K562 (cell line): ENCODE results near the gene PYGO2. TPM values are rescaled to one million over a fixed set of nuclear protein-coding genes. Genes with fewer than 3 reads are reported as not detected.

ENCODE experiments used
- ATAC-seq: fragments of 200-7000 bp; cut with Tn5 transposase; 3 replicates; pipeline ENCODE4 v1.9.1; 2020; ENCODE audit warnings: moderate library complexity
- BruUV-seq: library from RNA; stranded (reverse); fragments of 400-500 nt; replicated peaks from 2 replicates; lab custom pipeline; 2021; lab: Mats Ljungman, UMichigan
- CTCF ChIA-PET: fragments of 300-600 bp; formaldehyde crosslinking; extraction: SDS; loops from one replicate; lab custom pipeline; 2021; ENCODE audit warnings: low intra/inter-chr PET ratio; lab: Yijun Ruan, JAX
- POLR2A ChIA-PET: fragments of 300-600, 350-650 bp; sonication (Branson Sonifier 250); formaldehyde crosslinking; extraction: SDS; loops from one replicate; lab custom pipeline; 2021; ENCODE audit warnings: antibody characterized with exemption, inconsistent platforms; lab: Yijun Ruan, JAX
- DNase-seq, 4 experiments: peaks; one replicate each; pipeline versions ENCODE4 v3.0.0 to v3.0.0-alpha.2; 2011 to 2018; ENCODE audit warnings: low spot score in 3 of 4, mixed read lengths in 3 of 4; ENCODE audit errors: extremely low read depth in 1 of 4
- FAIRE-seq: peaks from 2 replicates; lab custom pipeline; 2011; peaks lifted over from hg19 to GRCh38; lab: Jason Lieb, UNC
- H2AFZ ChIP-seq: 2 replicates; pipeline ENCODE4 v1.6.0; 2011; ENCODE audit warnings: low read depth, low read length, control low read depth, inconsistent platforms
- H3K27ac ChIP-seq: fragments of 200-600 bp; 3 replicates; pipeline ENCODE4 v1.8.0; 2011; ENCODE audit warnings: low read depth, mild to moderate bottlenecking, control low read depth, inconsistent platforms, low read length, moderate library complexity, mixed read lengths; ENCODE audit errors: extremely low read depth
- H3K27me3 ChIP-seq, 2 experiments: fragments of 300-600 bp in 1 of 2; 2 replicates in 1 of 2; 3 replicates in 1 of 2; pipeline versions ENCODE4 v1.6.0 to v1.8.0; 2011; ENCODE audit warnings: inconsistent platforms in 2 of 2, low read length in 2 of 2, mild to moderate bottlenecking in 1 of 2, mixed read lengths in 1 of 2, moderate library complexity in 1 of 2; ENCODE audit not compliant: control insufficient read depth in 2 of 2, insufficient read depth in 2 of 2
- H3K36me3 ChIP-seq: fragments of 300-600 bp; 3 replicates; pipeline ENCODE4 v1.8.0; 2011; ENCODE audit warnings: mild to moderate bottlenecking, low read length, inconsistent platforms; ENCODE audit not compliant: control insufficient read depth, insufficient read depth
- H3K4me1 ChIP-seq, 2 experiments: fragments of 200-600 bp in 1 of 2; replicated peaks in 1 of 2; 2 replicates in 1 of 2; 3 replicates in 1 of 2; pipeline versions ENCODE4 v1.5.1 to v1.8.0; 2011; ENCODE audit warnings: inconsistent platforms in 2 of 2, low read length in 2 of 2, mild to moderate bottlenecking in 1 of 2, mixed read lengths in 1 of 2, moderate library complexity in 1 of 2; ENCODE audit not compliant: control insufficient read depth in 2 of 2, insufficient read depth in 2 of 2
- H3K4me2 ChIP-seq: 2 replicates; pipeline ENCODE4 v1.6.1; 2011; ENCODE audit warnings: low read length, control low read depth, inconsistent platforms, mixed read lengths; ENCODE audit not compliant: insufficient read depth
- H3K4me3 ChIP-seq: fragments of 200-600 bp; sonication (generic), shearing (Covaris generic); 2 replicates; pipeline ENCODE4 v1.5.1; 2016; ENCODE audit warnings: control low read depth, inconsistent platforms
- H3K79me2 ChIP-seq: fragments of 200-600 bp; 3 replicates; pipeline ENCODE4 v1.8.0; 2011; ENCODE audit warnings: low read length, inconsistent platforms; ENCODE audit not compliant: control insufficient read depth, insufficient read depth
- H3K9ac ChIP-seq, 2 experiments: 2 replicates each; pipeline versions ENCODE4 v1.6.0 to v1.6.1; 2011; ENCODE audit warnings: low read depth in 2 of 2, low read length in 2 of 2, control low read depth in 1 of 2, inconsistent platforms in 1 of 2, mild to moderate bottlenecking in 1 of 2, mixed read lengths in 1 of 2; ENCODE audit not compliant: insufficient read depth in 1 of 2
- H3K9me1 ChIP-seq: one replicate; pipeline ENCODE4 v1.6.0; 2011; ENCODE audit warnings: inconsistent platforms, mild to moderate bottlenecking, low read length, moderate library complexity; ENCODE audit not compliant: control insufficient read depth, insufficient read depth
- H3K9me3 ChIP-seq: replicated peaks from 2 replicates; pipeline ENCODE4 v1.5.1; 2011; ENCODE audit warnings: low read depth, low read length, inconsistent platforms; ENCODE audit not compliant: control insufficient read depth, insufficient read depth
- H4K20me1 ChIP-seq: replicated peaks from 2 replicates; pipeline ENCODE4 v1.6.1; 2011; ENCODE audit warnings: low read length, inconsistent platforms, mixed read lengths; ENCODE audit not compliant: control insufficient read depth, insufficient read depth
- BACH1 ChIP-seq: fragments of 200-800 bp; sonication (Bioruptor generic); IDR thresholded peaks from 2 replicates; pipeline ENCODE4 v1.6.1; 2016; ENCODE audit warnings: missing genetic modification characterization, missing compliant biosample characterization
- BMI1 ChIP-seq: fragments of 150-350 bp; IDR thresholded peaks from 2 replicates; pipeline ENCODE4 v1.6.1; 2014; ENCODE audit warnings: low read length
- BRD4 ChIP-seq: fragments of 200-600 bp; sonication (generic); IDR thresholded peaks from 2 replicates; pipeline ENCODE4 v1.6.1; 2017; ENCODE audit warnings: inconsistent platforms
- CREM ChIP-seq: IDR thresholded peaks from 2 replicates; pipeline ENCODE4 v1.6.1; 2014; ENCODE audit warnings: antibody characterized with exemption, low read depth
- FIP1L1 ChIP-seq: fragments of 200-400 bp; formaldehyde crosslinking; IDR thresholded peaks from 2 replicates; pipeline ENCODE4 v1.6.1; 2018; ENCODE audit warnings: mild to moderate bottlenecking, low read depth, low read length; ENCODE audit not compliant: poor library complexity, severe bottlenecking
- POLR2G ChIP-seq: fragments of 200-400 bp; formaldehyde crosslinking; IDR thresholded peaks from 2 replicates; pipeline ENCODE4 v1.6.1; 2017; ENCODE audit warnings: low read depth, mild to moderate bottlenecking, antibody characterized with exemption, low read length, moderate library complexity
- TCF7L2 ChIP-seq: fragments of 150-350 bp; IDR thresholded peaks from 2 replicates; pipeline ENCODE4 v1.6.1; 2016; ENCODE audit warnings: low read depth, mild to moderate bottlenecking, low read length, moderate library complexity
- ZNF146 ChIP-seq: IDR thresholded peaks from one replicate; pipeline ENCODE4 v1.6.1; 2018; ENCODE audit warnings: missing compliant biosample characterization; ENCODE audit not compliant: unreplicated experiment
- WGBS: fragments of 100-300 bp; shearing (Covaris generic); methylation state at CpG from one replicate; pipeline ENCODE4 v1.1.6; 2016; ENCODE audit warnings: low coverage, mixed read lengths; ENCODE audit not compliant: insufficient coverage; ENCODE audit errors: missing lambda C conversion rate; 5-methylcytosine and 5-hydroxymethylcytosine counted together
- in situ Hi-C: fragments of 300-500 bp; cut with MboI; formaldehyde crosslinking; loops from 4 replicates; pipeline ENCODE4 v1.15.0; 2018; ENCODE audit warnings: inconsistent platforms, mixed read lengths
- intact Hi-C: fragments of 100-400 bp; cut with micrococcal nuclease; formaldehyde crosslinking; loops from 2 replicates; pipeline ENCODE4 v1.14.2; 2022
- polyA plus RNA-seq, 8 experiments: library from polyadenylated mRNA; depleted of rRNA in 4 of 8; stranded (reverse) in 5 of 8; unstranded in 3 of 8; fragments of >200 nt; fragmentation: Nextera tagmentation in 2 of 8; fragmentation: Illumina TruSeq in 1 of 8; extraction: Ambion mirVana in 2 of 8; extraction: Trizol in 1 of 8; gene quantifications; 2 replicates each; pipeline versions ENCODE4 v1.2.1 to v1.2.3, GENCODE V29; 2011 to 2014; ENCODE audit warnings: inconsistent platforms in 1 of 8, missing spikeins in 1 of 8
- total RNA-seq, 7 experiments: library from RNA; depleted of rRNA in 6 of 7; stranded (reverse); fragments of >200 nt in 6 of 7; fragmentation: Illumina TruSeq in 2 of 7; extraction: Trizol in 2 of 7; gene quantifications; 2 replicates each; pipeline versions ENCODE4 v1.2.1 to v1.2.3, GENCODE V29; 2011 to 2021; ENCODE audit warnings: low replicate concordance in 1 of 7
- TF ChIP-seq, protein P1 (sequence below): fragments of 250-450 bp; sonication (Bioruptor Pico); IDR thresholded peaks from 2 replicates; pipeline ENCODE4 v1.5.1; 2021; ENCODE audit warnings: mild to moderate bottlenecking

PYGO2 gene
- total and polyA plus RNA-seq, 9 of the 15 experiments (the other 6 are each of a cell fraction or from before 2014, with no cell fraction given) = 8.3 to 36.2 (median 18.2) TPM

DNA sequence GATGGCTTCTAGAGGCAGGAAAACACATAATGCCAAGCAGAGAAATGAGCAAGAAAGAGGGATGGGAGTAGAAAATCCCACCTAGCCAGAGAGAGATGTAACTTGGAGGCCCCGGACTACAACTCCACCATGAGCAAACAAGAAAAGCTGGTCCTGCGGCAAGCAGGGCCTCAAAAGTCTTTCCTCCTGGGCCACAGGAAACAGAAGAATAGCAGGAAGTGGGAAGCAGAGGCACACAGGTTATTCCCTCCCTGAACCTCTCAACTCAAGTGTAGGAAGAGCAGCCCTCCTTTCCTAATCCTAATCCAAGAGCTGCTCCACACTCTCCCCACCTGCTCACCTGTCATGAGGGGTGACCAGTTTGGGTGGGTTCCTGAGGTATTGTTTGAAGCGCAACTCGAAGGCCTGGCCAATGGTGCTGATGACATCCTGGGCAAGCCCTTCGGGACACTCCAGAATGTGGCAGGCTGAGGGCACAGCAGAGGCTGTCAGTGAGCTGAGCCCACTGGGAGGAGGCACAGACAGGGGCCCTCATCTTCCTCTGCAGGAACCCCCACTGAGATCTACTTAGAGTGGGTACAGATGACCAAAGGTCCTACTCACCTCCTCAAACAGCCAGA, 5.9 kb upstream of the PYGO2 start (continued):
- TF ChIP-seq, protein P1, sequence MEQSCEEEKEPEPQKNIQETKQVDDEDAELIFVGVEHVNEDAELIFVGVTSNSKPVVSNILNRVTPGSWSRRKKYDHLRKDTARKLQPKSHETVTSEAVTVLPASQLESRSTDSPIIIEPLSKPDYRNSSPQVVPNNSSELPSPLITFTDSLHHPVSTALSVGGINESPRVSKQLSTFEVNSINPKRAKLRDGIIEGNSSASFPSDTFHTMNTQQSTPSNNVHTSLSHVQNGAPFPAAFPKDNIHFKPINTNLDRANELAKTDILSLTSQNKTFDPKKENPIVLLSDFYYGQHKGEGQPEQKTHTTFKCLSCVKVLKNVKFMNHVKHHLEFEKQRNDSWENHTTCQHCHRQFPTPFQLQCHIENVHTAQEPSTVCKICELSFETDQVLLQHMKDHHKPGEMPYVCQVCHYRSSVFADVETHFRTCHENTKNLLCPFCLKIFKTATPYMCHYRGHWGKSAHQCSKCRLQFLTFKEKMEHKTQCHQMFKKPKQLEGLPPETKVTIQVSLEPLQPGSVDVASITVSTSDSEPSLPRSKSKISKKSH = no peak
- TF ChIP-seq BRD4 (no peak), CREM (no peak), ZNF146 (no peak), BACH1 (tag) (no peak), TCF7L2 (no peak), FIP1L1 (no peak)

DNA sequence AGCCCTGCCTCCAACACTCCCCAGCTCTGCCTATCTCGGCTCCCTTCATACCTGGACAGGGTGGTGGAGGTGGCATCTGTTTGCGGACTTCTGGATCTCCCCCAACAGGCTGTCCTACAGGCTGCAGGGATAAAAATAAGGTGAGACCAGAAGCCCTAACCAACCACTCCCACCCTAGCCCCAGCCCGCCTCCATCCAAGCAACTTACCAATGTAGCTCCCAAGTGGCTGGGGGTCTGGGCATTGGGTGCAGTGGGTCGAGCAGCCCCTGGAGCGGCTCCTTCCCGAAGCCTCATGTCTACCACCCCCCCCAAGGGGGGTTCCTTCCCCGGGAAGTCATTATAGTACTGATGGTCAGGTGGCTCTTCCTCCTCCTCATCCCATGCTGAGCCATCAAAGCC, 4.5 kb upstream of the PYGO2 start:
- whole genome bisulfite sequencing = 89% methylated on average over 5 of the region's 7 CpGs
- H4K20me1 ChIP-seq = no peaks in the 10 kb centered on the region
- TF ChIP-seq BMI1 (no peak), POLR2G (0 out of 2 replicates have a peak, but pooled peaks have one; percentile 6)
- TF ChIP-seq, all 486 proteins: peak for 1
- Histone ChIP-seq H3K27ac (no peak overlapping the region), H3K4me2 (no peak overlapping the region), H3K79me2 (peaks cover 37% of the 10 kb centered on the region), H3K4me1 (peaks cover 35 to 55% of the 10 kb centered on the region in 2 experiments), H3K9me1 (no peaks in the 10 kb centered on the region), H3K4me3 (no peak overlapping the region), H2AFZ (no peak overlapping the region), H3K9me3 (no peaks in the 10 kb centered on the region), H3K36me3 (peaks cover 71% of the 10 kb centered on the region), H3K27me3 (no peaks in the 10 kb centered on the region), H3K9ac (no peak overlapping the region)
- intact Hi-C loops = no loop called here
- ATAC-seq (no peak), DNase-seq (no peak), FAIRE-seq (no peak)
- ChIA-PET CTCF (no interaction called here), POLR2A (interaction anchor here (0.7 to 7.0 kb wide), 5 partner anchors 8 to 33 kb away, joined by 3 to 80 read pairs (median 5); partner anchors contain the start of genes CKS1B, FLAD1 and SHC1)
- in situ Hi-C loops = no loop called here
- BruUV-seq = no TSS peak
